Stomach (tissue), 4 donors: ENCODE measurements around the gene CEP85L.

Experiments used
- CTCF ChIP-seq, 7 experiments: fragments of 450-650 bp in 4 of 7; fragments of 200-600 bp in 3 of 7; sonication (generic) in 3 of 7; IDR thresholded peaks; one replicate each; pipeline ENCODE4 v1.5.1; 2016 to 2019; ENCODE audit warnings: antibody characterized with exemption in 7 of 7, control low read depth in 2 of 7, mild to moderate bottlenecking in 1 of 7
- POLR2AphosphoS5 ChIP-seq, 3 donors: sonication (generic); formaldehyde crosslinking; IDR thresholded peaks; one replicate each; pipeline ENCODE4 v1.6.1; 2016; ENCODE audit warnings: antibody characterized with exemption in 3 of 3

- TF ChIP-seq POLR2AphosphoS5 (IDR thresholded peaks at IDR 0.05): no peak
- no peak for TF ChIP-seq CTCF (IDR thresholded peaks at IDR 0.05)
These were observed 162.8 kb downstream of the CEP85L start for GRCh38 chr6:118488631-118489030.
